ENCODE results near the gene ABAT. TPM values are rescaled to one million over a fixed set of nuclear protein-coding genes. Genes with fewer than 3 reads are reported as not detected.

ABAT gene
- total RNA-seq, 1 donor from 2014 or later: 23.3 TPM

GRCh38 chr16:8751481-8752311 is 77.3 kb downstream of the ABAT start:
- FAIRE-seq (no peak), DNase-seq (ENCODE audit: low read depth) (peak; percentile 85)
- peaks cover 2% of the 10 kb centered on the region for H3K9me3 Mint-ChIP-seq (ENCODE audit: unreplicated experiment)
- Histone ChIP-seq H3K9me3 (ENCODE audit: insufficient read depth, low read depth, low read length) (no peaks in the 10 kb centered on the region), H3K4me2 (ENCODE audit: low read length) (peak overlapping the region; percentile 28), H3K27ac (ENCODE audit: low read depth, low read length) (no peak overlapping the region), H3K4me3 (ENCODE audit: insufficient read depth, low read depth, low read length) (no peak overlapping the region), H3K79me2 (ENCODE audit: insufficient read depth, low read length) (no peaks in the 10 kb centered on the region), H2AFZ (ENCODE audit: low read depth, low read length) (no peak overlapping the region), H3K9ac (ENCODE audit: low read length) (no peak overlapping the region), H3K4me1 (ENCODE audit: insufficient read depth, low read length) (peaks cover 4% of the 10 kb centered on the region), H3K27me3 (ENCODE audit: insufficient read depth, low read length) (no peaks in the 10 kb centered on the region), H3K36me3 (ENCODE audit: insufficient read depth, low read length) (no peaks in the 10 kb centered on the region), H4K20me1 (ENCODE audit: insufficient read depth, low read length) (peaks cover 3% of the 10 kb centered on the region)
- H3K4me3 Mint-ChIP-seq (ENCODE audit: unreplicated experiment): no peak overlapping the region
- no peaks in the 10 kb centered on the region for H3K27me3 Mint-ChIP-seq (ENCODE audit: low read depth, unreplicated experiment)
- TF ChIP-seq EZH2 (IDR thresholded peaks at IDR 0.05; ENCODE audit: insufficient read depth, low read length) (no peak), CTCF (IDR thresholded peaks at IDR 0.05; ENCODE audit: insufficient read depth, low read depth, low read length) (no peak)
- H3K27ac Mint-ChIP-seq (ENCODE audit: unreplicated experiment): peak overlapping the region; percentile 80
- H3K36me3 Mint-ChIP-seq (ENCODE audit: low read depth, unreplicated experiment): peaks cover 4% of the 10 kb centered on the region
- peaks cover 12% of the 10 kb centered on the region for H3K4me1 Mint-ChIP-seq (ENCODE audit: low read depth, unreplicated experiment)

GRCh38 chr16:8752706-8753105 is 78.3 kb downstream of the ABAT start:
- no peak for DNase-seq (ENCODE audit: low read depth)
- no peak overlapping the region for H3K9ac ChIP-seq (ENCODE audit: low read length)
- H3K79me2 ChIP-seq (ENCODE audit: insufficient read depth, low read length): no peaks in the 10 kb centered on the region
- no peak for FAIRE-seq
- peaks cover 12% of the 10 kb centered on the region for H3K4me1 Mint-ChIP-seq (ENCODE audit: low read depth, unreplicated experiment)
- no peaks in the 10 kb centered on the region for H3K27me3 Mint-ChIP-seq (ENCODE audit: low read depth, unreplicated experiment)
- H4K20me1 ChIP-seq (ENCODE audit: insufficient read depth, low read length): peaks cover 3% of the 10 kb centered on the region
- H3K4me1 ChIP-seq (ENCODE audit: insufficient read depth, low read length): peaks cover 4% of the 10 kb centered on the region
- no peak overlapping the region for H3K4me3 ChIP-seq (ENCODE audit: insufficient read depth, low read depth, low read length)
- no peaks in the 10 kb centered on the region for H3K27me3 ChIP-seq (ENCODE audit: insufficient read depth, low read length)
- no peak for TF ChIP-seq CTCF (IDR thresholded peaks at IDR 0.05; ENCODE audit: insufficient read depth, low read depth, low read length)
- TF ChIP-seq EZH2 (IDR thresholded peaks at IDR 0.05; ENCODE audit: insufficient read depth, low read length): no peak
- H3K9me3 Mint-ChIP-seq (ENCODE audit: unreplicated experiment): peaks cover 2% of the 10 kb centered on the region
- no peak overlapping the region for H3K4me2 ChIP-seq (ENCODE audit: low read length)
- H3K27ac ChIP-seq (ENCODE audit: low read depth, low read length): no peak overlapping the region
- H3K27ac Mint-ChIP-seq (ENCODE audit: unreplicated experiment): no peak overlapping the region
- no peaks in the 10 kb centered on the region for H3K36me3 ChIP-seq (ENCODE audit: insufficient read depth, low read length)
- peaks cover 4% of the 10 kb centered on the region for H3K36me3 Mint-ChIP-seq (ENCODE audit: low read depth, unreplicated experiment)
- H3K4me3 Mint-ChIP-seq (ENCODE audit: unreplicated experiment): no peak overlapping the region
- no peak overlapping the region for H2AFZ ChIP-seq (ENCODE audit: low read depth, low read length)
- no peaks in the 10 kb centered on the region for H3K9me3 ChIP-seq (ENCODE audit: insufficient read depth, low read depth, low read length)
